LHCN-M2 (cell line): Measurements from ENCODE around the gene LIMCH1. TPM values are rescaled to one million over a fixed set of nuclear protein-coding genes. Genes with fewer than 3 reads are reported as not detected.
A peak's percentile ranks its signal among the peaks of the same experiment; 100 is the strongest.

Source experiments
- DNase-seq: peaks from one replicate; pipeline ENCODE4 v3.0.0-alpha.2; 2012; ENCODE audit warnings: low read depth
- total RNA-seq: library from RNA; depleted of rRNA; stranded (reverse); fragments of >200 nt; gene quantifications from 2 replicates; pipeline ENCODE4 v1.2.3, GENCODE V29; 2014

The LIMCH1 gene
- total RNA-seq, 1 experiment from 2014 or later = 5.1 TPM

- DNase-seq = no peak
Measured at GRCh38 chr4:41528512-41529205, 9.3 kb upstream of the LIMCH1 start.

GRCh38 chr4:41530741-41531140 is 7.2 kb upstream of the LIMCH1 start:
- DNase-seq = no peak

DNA sequence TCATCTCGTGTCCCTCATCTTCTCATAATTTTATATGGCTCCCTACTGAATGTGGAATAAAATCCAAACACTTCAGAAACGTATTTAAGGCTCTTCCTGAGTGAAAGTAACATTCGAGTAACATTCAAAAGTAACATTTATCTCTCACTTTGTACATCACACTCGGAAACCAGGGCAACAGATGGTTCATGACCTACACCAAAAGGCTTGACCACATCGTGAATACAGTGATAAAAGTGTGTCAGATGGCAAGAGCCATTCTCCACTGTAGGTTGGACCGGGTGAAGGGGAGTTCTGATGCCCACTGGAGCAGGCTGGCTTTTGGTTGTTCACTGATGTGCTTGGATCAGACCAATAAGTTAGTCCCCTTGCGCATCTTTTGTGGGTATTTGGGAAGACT is 5.6 kb upstream of the LIMCH1 start:
- no peak for DNase-seq

DNA sequence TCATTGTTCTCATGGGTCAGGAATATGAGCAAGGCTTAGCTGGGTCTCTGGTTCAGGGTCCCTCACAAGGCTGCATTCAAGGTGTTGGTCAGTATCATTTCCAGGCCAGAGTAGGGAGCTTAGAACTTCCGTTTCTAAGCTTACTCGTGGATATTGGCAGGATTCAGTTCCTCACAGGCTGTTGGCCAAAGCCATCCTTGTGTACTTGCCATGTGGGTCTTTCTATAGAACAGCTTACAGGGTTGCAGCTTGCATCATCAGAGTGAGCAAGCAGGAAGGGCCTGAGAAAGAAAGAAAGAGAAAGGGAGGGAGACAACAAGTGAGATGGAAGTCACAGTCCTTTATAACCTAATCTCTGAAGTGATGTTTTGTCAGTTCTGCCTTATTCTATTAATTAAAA is 5.1 kb upstream of the LIMCH1 start:
- no peak for DNase-seq

- DNase-seq = no peak
Measured at GRCh38 chr4:41533680-41534079, 4.3 kb upstream of the LIMCH1 start.

DNA sequence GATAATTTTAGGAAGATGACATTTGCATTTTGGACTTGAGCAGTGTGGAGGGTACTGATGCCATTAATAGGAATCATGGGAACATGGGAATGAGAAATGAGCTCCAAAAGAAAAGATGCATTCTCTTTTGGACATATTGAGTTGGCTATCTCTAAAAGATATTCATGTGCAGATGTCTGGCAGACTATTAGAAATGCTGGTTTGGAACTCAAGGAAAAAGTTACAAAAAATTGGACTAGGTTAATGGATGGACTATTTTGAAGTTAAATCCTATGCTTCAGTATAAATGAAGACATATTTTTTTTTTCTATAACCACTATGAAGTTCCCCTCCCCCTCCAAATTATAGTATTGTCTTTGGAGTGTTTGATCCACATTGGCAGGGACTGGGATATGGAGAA is 3.6 kb upstream of the LIMCH1 start:
- no peak for DNase-seq

- no peak for DNase-seq
Measured at GRCh38 chr4:41535911-41536371, 2.0 kb upstream of the LIMCH1 start.

- DNase-seq = peak; percentile 21
Measured at GRCh38 chr4:41537292-41537890, 566 bp upstream of the LIMCH1 start.

- peak; percentile 35 for DNase-seq
Measured at GRCh38 chr4:41538887-41539498, 1.0 kb downstream of the LIMCH1 start.

- DNase-seq = no peak
Measured at GRCh38 chr4:41539711-41540110, 1.8 kb downstream of the LIMCH1 start.

DNA sequence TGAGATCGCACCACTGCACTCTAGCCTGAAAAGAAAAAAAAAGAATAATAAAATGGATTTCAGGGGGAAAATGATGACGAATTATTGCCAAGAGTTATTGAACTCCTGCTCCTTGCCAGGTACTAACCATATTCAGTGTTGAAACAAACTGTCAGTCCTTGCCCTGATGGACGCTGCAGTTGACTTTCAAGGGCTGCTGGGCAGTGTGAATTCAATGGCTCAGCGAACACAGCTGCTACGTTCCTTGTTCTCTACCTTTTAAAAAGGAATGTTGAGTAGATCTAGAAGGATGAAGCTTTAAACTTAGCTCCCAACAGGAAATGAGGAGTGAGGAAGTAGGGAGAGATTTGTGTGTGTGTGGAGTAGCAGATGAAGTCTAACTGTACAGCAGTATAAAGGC is 2.7 kb downstream of the LIMCH1 start:
- no peak for DNase-seq

DNA sequence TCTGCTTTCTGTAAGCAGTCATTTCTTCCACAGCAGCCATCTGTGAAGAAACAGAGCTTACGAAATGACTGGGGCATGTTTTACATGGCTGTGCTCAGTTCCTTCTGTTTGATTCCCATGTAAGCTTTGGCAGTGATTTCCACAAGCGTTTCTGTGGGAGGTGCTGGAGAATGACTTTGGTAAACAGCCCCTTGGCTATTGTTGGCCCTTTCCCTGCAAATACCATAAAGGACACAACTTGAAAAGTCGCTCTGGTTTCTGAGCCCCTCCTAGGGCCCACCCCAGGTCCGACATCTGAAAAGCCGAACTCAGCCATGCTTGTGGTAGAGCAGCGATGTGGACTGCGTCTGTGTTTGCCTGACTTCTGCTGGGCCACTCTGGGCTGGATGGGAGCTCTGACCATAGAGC is 3.7 kb downstream of the LIMCH1 start:
- DNase-seq = no peak

GRCh38 chr4:41542526-41543275 is 4.7 kb downstream of the LIMCH1 start:
- no peak for DNase-seq

DNA sequence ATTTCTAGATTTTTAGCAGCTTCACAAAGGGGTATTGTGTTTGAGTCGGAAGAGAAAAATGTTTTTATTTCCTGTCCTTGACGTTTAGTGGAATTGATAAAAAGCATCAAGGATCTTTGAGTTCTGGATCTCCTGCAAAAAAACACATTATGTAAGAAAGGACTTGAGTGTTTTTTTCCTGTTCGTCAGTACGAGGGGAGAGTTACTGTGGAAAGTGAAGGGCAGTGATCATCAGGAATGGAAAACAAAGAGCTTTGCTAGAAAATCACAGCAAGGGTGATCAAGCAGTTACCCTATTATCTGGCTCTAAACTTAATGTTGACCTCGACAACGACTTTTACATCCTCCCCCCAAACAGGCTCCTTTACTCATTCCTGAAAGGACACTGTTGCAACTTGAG is 7.3 kb downstream of the LIMCH1 start:
- no peak for DNase-seq

GRCh38 chr4:41546638-41547037 is 8.7 kb downstream of the LIMCH1 start:
- DNase-seq = no peak

- DNase-seq = no peak
Measured at GRCh38 chr4:41548305-41548880, 10.4 kb downstream of the LIMCH1 start.

DNA sequence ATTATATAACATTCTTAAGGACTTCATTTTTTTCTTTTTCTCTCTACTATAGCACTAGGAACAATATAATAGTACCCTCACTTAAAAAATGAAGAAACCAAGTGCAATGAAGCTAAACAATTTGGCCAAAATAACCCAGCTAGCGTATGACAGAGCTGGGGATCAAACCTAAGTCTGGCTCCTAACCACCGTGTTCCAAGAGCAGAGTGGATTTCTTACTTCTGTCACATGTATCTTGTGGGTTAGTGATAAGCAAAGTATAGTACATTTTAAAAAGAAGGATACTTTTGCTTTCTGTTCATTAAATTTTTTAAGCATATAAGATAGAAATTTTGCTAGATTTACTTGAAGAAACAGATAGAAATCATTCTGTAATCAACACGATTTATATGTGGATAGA is 11.5 kb downstream of the LIMCH1 start:
- DNase-seq = no peak

- DNase-seq = peak; percentile 19
Measured at GRCh38 chr4:41550308-41550707, 12.4 kb downstream of the LIMCH1 start.

DNA sequence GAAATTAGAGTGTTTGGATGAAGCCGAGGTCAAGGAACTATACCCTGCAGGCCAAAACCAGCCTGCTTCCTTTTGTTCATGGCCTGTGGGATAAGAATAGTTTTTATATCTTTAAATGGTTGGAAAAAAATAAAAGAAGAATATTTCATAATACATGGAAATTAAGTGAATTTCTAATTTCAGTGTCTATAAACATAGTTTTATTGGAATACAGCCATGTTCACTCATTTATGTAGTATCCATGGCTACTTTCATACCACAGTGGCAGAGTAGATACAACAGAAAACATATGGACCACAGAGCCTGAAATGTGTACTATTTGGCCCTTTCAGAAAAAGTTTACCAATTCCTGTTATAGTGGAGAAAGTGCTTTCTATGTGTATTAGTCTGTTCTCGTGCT is 13.6 kb downstream of the LIMCH1 start:
- no peak for DNase-seq

DNA sequence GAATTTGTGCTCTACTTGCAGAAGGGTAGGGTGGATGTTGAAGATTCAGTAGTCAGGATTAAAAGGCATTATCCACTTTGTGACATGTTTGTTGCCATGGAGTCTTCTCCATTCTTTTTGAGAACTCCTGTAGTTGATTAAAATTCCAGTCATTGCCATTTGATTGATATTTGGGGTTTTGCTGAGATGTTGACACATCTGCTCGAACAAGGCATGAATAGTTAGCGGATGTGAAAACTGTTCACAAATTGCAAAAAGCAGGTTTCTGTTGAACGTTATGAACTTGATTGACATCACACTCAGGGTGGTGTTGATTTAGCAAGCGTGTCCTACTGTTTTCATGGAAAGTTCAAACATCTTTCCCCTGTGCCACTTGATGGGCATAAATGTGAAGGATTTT is 16.9 kb downstream of the LIMCH1 start:
- no peak for DNase-seq

- DNase-seq = no peak
Measured at GRCh38 chr4:41556526-41556925, 18.6 kb downstream of the LIMCH1 start.

DNA sequence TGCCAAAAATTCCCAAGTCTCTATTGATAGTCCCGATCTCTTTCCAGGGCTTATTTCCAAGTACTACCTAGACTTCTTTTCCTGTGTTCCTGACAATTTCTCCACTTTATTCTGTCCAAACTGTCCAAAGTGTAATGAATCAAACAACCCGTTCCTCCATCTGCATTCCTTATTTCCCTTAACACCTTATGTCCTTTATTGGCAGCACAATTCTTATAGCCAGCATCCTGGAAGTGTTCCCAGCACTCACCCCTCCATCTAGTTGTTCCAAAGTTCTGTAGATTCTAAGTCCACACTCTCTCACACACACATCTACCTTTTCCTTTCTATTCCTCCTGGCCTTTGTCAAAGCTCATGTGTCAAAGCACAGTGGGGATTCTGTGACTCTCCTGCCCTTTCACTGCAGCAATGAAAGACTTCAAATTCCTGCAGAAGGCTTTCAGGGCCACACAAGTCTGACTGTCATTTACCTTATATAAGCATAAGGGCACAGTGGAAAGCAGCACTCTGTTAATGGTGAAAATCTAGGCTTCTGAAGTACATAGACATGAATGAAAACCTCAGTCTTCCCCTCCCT is 22.1 kb downstream of the LIMCH1 start:
- no peak for DNase-seq
